Body of pancreas (tissue), 4 donors: ENCODE data around the gene RPL10A.

Experiments used
- CTCF ChIP-seq, 7 experiments: fragments of 450-650 bp in 4 of 7; fragments of 200-600 bp in 3 of 7; sonication (generic) in 3 of 7; IDR thresholded peaks; one replicate each; pipeline ENCODE4 v1.5.1; 2016 to 2019; ENCODE audit warnings: antibody characterized with exemption in 7 of 7
- POLR2A ChIP-seq, 3 donors: fragments of 450-650 bp; IDR thresholded peaks; one replicate each; pipeline ENCODE4 v1.6.1; 2016; ENCODE audit warnings: antibody characterized with exemption in 3 of 3, mild to moderate bottlenecking in 2 of 3

DNA sequence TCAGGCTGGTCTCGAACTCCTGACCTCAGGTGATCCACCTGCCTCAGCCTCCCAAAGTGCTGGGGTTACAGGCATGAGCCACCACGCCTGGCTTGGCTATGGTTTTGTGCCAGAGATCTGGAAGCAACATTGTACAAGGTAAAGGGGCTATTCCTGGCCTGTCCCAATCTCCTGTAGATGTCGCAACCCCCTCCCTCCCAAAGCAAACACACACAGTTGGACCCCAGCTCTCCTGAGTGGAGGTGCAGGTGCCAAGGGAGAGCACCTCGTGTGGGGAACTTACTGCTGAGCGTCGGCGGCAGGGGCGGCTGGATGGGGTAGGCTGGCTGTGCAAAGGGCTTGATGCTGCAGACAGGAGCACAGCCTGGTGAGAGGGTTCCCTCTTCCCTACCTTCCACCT lies 8.8 kb downstream of the RPL10A start:
- TF ChIP-seq CTCF (IDR thresholded peaks at IDR 0.05) (no peak), POLR2A (IDR thresholded peaks at IDR 0.05) (no peak)
